Smooth muscle cell of the umbilical artery (primary cell): ENCODE measurements around the gene CD81. TPM values are rescaled to one million over a fixed set of nuclear protein-coding genes. Genes with fewer than 3 reads are reported as not detected.

Experiments
- total RNA-seq: library from RNA; depleted of rRNA; stranded (reverse); fragments of >200 nt; gene quantifications from 2 replicates; pipeline ENCODE4 v1.2.3, GENCODE V29; 2014

The CD81 gene, protein sequence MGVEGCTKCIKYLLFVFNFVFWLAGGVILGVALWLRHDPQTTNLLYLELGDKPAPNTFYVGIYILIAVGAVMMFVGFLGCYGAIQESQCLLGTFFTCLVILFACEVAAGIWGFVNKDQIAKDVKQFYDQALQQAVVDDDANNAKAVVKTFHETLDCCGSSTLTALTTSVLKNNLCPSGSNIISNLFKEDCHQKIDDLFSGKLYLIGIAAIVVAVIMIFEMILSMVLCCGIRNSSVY
- 390 and 393 TPM in 2 replicates for total RNA-seq

DNA sequence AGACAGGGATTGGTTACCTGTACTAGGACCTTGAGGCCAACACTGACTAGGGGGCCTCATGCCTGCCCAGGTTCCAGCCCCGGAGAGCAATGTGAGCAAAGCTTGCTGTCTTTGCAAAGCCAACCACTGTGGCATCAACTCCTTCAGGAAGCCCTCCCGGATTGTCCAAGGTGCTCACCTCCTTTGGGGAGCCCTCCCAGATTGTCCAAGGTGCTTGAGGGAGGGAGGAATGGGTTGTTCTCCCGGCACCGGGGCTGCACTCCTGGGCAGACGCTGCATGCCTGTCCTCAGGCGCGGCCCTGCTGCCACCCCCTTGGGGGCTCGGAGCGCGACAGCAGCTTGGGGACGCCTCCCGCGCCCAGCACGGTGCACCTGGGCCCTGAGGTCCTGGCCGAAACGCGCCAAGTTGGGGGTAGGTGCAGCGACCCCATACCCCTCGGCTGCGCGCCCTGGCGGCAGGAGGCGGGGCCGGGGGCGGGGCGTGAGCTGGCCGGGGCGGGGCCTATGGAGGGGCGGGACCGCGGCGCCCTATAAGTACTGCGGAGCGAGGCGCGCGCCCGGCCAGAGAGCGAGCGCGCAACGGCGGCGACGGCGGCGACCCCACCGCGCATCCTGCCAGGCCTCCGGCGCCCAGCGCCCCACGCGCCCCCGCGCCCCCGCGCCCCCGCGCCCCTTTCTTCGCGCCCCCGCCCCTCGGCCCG, at the start of gene CD81:
TSS of gene CD81 (plus strand) at position 560 of the 701 bp plus-strand sequence. CDS start 240 bp downstream, outside the sequence.

DNA sequence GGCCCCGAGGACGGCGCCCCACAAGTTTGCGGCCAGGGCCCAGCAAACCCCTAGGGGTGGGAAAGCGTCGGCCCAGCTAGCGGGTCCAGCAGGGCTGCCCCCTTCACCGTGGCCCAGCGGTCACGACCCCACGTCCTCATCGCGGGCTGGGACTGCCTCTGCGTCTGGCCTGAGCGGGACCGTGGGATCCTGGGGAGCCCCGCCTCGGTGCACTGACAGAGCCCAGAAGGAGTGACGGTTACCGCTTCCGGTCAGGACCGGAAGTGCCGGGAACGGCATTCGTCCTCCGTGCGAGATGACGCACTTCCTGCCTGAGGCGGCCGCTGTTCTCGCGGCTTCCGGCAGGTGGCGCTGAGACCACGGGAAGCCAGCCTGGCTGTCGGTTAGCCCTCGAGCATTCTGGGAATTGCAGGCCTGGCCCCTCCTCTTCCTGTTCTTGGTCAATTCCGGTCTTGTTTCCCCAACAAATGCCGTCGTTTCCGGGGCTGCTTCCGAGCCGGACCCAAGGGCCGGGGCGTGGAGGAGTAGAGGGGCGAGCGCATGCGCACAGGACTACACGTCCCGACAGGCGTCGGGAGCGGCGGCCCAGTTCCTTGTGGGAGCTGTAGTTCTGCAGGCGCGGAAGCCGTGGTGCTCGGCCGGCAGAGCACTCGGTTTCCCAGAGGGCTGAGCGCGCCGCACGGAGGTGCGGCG, 23.1 kb downstream of the CD81 start, which contains the start of gene TSSC4:
TSS of gene TSSC4 (plus strand) at position 682 of the 693 bp plus-strand sequence. CDS start 1,884 bp downstream, outside the sequence.

DNA sequence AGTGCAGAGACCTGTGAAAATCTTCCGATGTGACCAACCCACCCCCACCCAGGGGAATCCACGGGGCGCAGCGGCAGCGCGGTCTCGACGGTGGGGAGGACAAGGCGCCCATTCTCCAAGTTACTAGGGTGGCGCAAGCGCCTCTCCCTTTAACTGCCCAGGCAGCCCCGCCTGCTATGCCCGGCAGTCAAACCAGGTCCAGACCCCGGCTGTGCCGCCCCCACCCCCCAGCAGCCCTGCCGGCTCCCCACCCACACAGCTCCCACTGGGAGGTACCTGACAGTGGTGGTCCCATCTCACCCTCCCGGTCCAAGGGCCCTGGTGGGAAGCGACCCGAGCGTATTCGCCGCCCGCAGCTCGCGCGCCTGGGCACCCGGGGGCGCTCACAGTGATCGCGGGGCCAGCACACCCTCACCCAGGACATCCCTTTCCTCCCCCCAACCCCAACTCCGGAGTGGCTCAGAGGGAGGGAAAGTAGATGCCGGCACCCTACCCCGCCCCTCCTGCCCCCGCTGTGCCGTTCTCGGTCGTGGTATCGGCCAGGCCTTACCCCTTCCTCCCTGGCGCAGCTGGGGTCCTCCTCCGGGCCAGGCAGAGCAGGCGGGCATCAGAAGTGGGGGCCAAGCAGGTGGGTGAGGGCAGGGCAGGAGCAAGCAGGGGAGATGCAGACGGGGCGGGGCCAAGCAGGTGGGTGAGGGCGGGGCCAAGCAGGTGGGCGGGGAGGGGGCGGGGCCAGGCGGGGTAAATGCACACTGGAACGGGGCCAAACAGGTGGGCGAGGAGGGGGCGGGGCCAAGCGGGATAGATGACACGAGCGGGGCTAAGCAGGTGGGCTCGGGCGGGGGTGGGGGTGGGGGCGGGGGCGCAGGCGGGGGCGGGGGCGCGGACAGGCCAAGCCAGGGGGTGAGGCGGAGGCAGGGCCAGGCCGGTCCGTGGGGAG, 67.0 kb downstream of the CD81 start, which contains the start of gene TRPM5:
TSS of gene TRPM5 (minus strand) at position 634 of the 940 bp plus-strand sequence. CDS start 21,478 bp downstream, outside the sequence.

DNA sequence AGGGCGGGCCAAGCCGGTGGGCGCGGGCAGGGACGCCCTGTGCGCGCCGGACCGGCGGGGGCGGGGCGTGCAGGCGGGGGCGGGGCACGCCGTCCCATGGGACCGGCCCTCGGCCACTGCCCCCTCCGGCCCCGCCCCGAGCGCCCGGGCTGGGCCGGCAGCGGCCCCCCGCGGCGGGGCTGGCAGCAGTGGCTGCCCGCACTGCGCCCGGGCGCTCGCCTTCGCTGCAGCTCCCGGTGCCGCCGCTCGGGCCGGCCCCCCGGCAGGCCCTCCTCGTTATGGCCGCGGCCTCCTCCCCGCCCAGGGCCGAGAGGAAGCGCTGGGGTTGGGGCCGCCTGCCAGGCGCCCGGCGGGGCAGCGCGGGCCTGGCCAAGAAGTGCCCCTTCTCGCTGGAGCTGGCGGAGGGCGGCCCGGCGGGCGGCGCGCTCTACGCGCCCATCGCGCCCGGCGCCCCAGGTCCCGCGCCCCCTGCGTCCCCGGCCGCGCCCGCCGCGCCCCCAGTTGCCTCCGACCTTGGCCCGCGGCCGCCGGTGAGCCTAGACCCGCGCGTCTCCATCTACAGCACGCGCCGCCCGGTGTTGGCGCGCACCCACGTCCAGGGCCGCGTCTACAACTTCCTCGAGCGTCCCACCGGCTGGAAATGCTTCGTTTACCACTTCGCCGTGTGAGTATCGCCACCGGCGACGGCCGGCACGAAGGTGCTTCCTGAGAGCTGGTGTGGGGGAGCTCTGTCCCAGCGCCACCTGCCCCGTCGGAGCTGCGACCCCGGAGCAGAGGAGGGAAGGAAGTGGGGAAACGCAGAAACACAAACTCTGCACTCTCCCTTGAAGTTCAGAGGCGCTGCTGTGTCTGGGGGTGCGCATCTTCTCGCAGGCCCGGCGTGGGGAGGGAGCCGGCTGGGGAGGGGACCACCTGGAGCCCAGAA, 68.0 kb downstream of the CD81 start, which contains the start of gene KCNQ1:
TSS of gene KCNQ1 (plus strand) at position 188 of the 925 bp plus-strand sequence. CDS start at position 279, 91 bp downstream.

Other genes starting within 250 kb of the CD81 start
- under 0.01 and 1.5 TPM in 2 replicates for gene IGF2, start 237.9 kb upstream of the CD81 start, total RNA-seq
- not detected in 2 replicates for gene INS, start 216.1 kb upstream of the CD81 start, total RNA-seq
- gene TH, start 205.5 kb upstream of the CD81 start, total RNA-seq = not detected in 2 replicates
- not detected in 2 replicates for gene ASCL2, start 106.7 kb upstream of the CD81 start, total RNA-seq
- gene C11orf21, start 75.4 kb upstream of the CD81 start, total RNA-seq = not detected in 2 replicates
- gene TSPAN32, start 75.3 kb upstream of the CD81 start, total RNA-seq = 0.30 TPM in 1 of 2 replicates, not detected in the other
- 41.4 and 46.0 TPM in 2 replicates for gene TSSC4, start 23.4 kb downstream of the CD81 start, total RNA-seq
- not detected in 2 replicates for gene TRPM5, start 67.2 kb downstream of the CD81 start, total RNA-seq
- not detected in 2 replicates for gene KCNQ1, start 67.7 kb downstream of the CD81 start, total RNA-seq